HG03175 (cell line): ENCODE results near the gene DACH1.
"Not testable (repeated sequence)": the region's sequence is repeated elsewhere in the genome, so short reads cannot be mapped to it uniquely, and the experiment has no call there.

Experiments used
- ATAC-seq: cut with Tn5 transposase; IDR thresholded peaks from one replicate; pipeline ENCODE4 v1.9.1; 2021; ENCODE audit warnings: mild to moderate bottlenecking, moderate library complexity; ENCODE audit not compliant: unreplicated experiment

The DACH1 gene

GRCh38 chr13:71866335-71867130 is 471 bp downstream of the DACH1 start:
- ATAC-seq: no peak

DNA sequence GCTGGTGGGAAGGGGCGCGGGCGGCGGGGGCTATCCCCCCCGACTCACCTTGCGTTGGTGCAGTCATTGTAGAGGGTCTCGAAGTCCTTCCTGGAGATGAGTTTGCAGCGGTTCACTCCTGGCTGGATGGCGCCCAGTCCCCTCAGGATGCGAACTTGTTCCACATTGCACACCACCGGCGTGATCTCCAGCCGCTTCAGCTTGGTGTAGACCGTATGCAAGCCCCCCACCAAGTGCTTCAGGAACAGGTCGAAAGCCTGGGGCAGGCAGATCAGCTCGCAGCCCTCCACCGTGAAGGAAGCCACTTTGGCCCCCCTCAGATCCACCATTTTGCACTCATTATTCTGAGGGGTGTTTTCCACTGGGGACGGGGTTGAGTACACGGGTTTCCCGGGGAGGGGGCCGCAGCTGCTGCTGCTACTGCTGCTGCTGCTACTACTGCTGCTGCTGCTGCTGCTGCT is 1.1 kb downstream of the DACH1 start:
- ATAC-seq: no peak

GRCh38 chr13:71864986-71865873 is 1.8 kb downstream of the DACH1 start:
- no peak for ATAC-seq

- no peak for ATAC-seq
These were observed 2.7 kb downstream of the DACH1 start for GRCh38 chr13:71864094-71864985.

- no peak for ATAC-seq
These were observed 3.6 kb downstream of the DACH1 start for GRCh38 chr13:71863254-71863865.

DNA sequence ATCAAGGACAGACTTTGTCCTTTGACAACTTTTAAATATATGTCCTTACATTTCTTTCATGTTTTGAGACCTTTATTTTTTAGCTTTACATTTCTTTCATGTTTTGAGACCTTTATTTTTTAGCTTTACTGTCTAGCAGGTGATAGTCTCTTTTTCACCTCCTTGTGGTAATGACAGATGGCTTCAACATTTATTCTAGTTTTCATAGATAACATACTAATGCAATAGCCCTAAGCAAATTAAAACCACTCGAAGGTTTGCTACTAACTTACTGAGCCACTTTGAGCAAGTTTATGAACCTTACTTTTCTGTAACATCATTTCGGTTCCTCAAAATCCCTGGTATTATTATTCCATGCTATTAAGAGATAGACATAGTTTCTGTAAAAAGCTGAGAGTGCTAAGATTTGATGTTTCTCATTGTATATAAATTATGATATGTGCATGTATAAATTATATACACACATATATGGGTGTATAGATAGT is 4.5 kb downstream of the DACH1 start:
- ATAC-seq: no peak

DNA sequence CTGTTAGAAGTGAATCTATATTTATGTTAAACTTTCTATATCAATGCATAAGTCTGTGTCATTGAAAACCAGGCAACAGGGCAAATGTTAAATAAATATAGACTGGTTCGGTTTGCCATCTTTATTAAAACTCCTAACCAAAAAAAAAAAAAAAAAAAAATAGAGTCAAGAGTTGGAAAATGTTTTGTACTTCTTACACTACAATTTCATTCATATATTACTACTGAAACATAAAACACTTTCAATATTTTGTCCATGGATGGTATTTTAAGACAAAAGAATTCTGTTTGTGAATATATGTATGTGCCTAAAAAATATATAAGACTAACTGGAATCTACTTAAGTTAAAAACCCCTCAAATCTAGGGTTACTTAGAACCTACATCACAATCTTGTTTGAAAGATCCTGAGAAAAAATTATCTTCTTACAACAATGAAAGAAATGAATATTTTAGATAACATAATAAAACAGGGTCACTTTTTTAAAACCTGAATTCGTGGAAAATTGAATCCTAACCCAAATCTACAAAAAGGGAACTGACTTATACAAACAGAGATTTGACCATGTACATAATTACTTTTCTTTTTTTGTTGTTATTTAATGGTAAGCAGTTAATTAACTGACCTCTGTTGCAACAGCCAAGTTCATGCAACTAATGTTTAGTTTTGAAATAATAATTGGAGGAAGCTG is 5.1 kb downstream of the DACH1 start:
- no peak for ATAC-seq

DNA sequence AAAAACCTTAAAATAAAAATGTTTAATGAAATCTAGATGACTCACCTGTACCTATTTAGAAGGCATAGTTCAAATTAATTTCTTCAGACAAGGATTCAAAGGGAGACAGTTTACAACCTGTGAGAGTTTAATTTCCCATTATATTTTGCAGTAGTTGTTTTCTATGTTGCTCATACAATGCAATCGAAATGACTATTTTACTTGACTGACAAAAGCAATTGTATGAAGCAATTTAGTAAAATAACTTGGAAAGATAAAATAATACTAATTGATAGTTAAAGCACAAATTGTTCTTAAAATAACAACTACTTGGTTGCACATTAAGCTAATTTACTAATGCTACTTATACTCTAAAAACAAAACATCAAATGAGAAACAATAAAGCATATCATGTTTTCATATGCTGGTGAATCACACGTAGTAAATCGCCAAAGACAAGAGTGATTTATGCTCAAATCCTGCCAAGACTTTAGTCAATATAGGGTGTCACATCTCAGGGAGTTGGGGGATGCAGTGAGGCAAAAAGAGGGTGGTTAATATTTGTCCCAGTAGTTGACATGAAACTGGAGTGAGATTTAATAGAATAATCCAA is 6.4 kb downstream of the DACH1 start:
- no peak for ATAC-seq

DNA sequence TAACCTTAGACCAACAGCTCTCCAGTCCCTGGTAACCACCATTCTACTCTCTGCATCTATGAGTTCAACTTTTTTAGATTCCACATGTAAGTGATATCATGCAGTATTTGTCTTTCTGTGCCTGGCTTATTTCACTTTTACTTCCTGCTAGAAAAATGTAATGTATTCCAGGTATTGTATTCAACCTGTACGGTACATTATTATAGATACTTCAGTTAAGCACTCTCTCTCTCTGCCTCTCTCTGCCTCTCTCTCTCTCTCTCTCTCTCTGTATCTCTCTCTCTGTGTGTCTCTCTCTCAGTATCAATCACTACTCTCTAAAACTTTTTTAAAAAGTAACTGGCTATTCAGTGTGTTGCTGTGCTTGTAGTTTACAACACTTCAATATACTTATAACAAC is 8.4 kb downstream of the DACH1 start:
- no peak for ATAC-seq

GRCh38 chr13:71856548-71857043 is 10.4 kb downstream of the DACH1 start:
- ATAC-seq: no peak

GRCh38 chr13:71854401-71854800 is 12.6 kb downstream of the DACH1 start:
- no peak for ATAC-seq

GRCh38 chr13:71853725-71854124 is 13.3 kb downstream of the DACH1 start:
- no peak for ATAC-seq

GRCh38 chr13:71852736-71853135 is 14.3 kb downstream of the DACH1 start:
- no peak for ATAC-seq

- ATAC-seq: no peak
These were observed 15.2 kb downstream of the DACH1 start for GRCh38 chr13:71851498-71852409.

DNA sequence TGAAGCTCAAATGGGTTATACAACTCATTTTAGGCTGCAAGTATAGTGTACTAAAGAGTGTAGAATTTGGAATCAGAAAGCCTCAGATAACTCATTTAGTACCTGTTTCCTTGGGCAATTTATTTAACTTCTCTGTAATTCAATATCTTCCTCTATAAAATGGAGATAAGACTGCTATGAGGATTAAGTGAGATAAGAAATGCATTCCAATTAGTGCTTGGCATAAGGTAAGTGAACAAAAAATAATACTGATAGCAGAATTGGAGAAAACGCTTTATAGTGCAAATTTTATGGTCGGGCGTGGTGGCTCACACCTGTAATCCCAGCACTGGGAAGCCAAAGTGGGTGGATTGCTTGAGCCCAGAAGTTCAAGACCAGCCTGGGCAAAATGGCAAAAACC is 25.0 kb downstream of the DACH1 start:
- ATAC-seq: no peak

GRCh38 chr13:71838842-71839241 is 28.2 kb downstream of the DACH1 start:
- no peak for ATAC-seq

- ATAC-seq: not testable (repeated sequence)
These were observed 29.4 kb downstream of the DACH1 start for GRCh38 chr13:71837582-71837981.

GRCh38 chr13:71831716-71832115 is 35.3 kb downstream of the DACH1 start:
- ATAC-seq: no peak
